PC-3 (cell line): Measurements from ENCODE around the gene CABCOCO1. TPM values are rescaled to one million over a fixed set of nuclear protein-coding genes. Genes with fewer than 3 reads are reported as not detected.

Source experiments
- ATAC-seq: fragments of 200-7000 bp; cut with Tn5 transposase; 2 replicates; pipeline ENCODE4 v1.9.1; 2020; ENCODE audit warnings: mild to moderate bottlenecking, moderate library complexity
- BruUV-seq: library from RNA; stranded (reverse); fragments of 400-500 nt; replicated peaks from 2 replicates; lab custom pipeline; 2021; lab: Mats Ljungman, UMichigan
- CTCF ChIA-PET: fragments of 300-600 bp; sonication (Branson Sonifier 250); formaldehyde crosslinking; loops from one replicate; lab custom pipeline; 2022; ENCODE audit warnings: antibody characterized with exemption; lab: Charles Lee
- POLR2A ChIA-PET: fragments of 300-600 bp; sonication (Branson Sonifier 250); formaldehyde crosslinking; loops from one replicate; lab custom pipeline; 2022; ENCODE audit warnings: antibody characterized with exemption; ENCODE audit not compliant: unreplicated experiment; lab: Charles Lee
- DNase-seq: peaks from one replicate; pipeline ENCODE4 v3.0.0-alpha.2; 2015
- H2AFZ ChIP-seq: fragments of 300-600 bp; sonication (generic); 2 replicates; pipeline ENCODE4 v1.6.0; 2016; ENCODE audit warnings: antibody characterized with exemption, low read length
- H3F3A ChIP-seq: fragments of 300-600 bp; sonication (generic); one replicate; pipeline ENCODE4 v1.6.0; 2017; ENCODE audit warnings: antibody characterized with exemption, low read length, control low read depth, mild to moderate bottlenecking; ENCODE audit not compliant: unreplicated experiment
- H3K27ac ChIP-seq: fragments of 300-600 bp; sonication (generic); 2 replicates; pipeline ENCODE4 v1.5.1; 2016; ENCODE audit warnings: mild to moderate bottlenecking, low read length
- H3K27me3 ChIP-seq: fragments of 300-600 bp; sonication (generic); 2 replicates; pipeline ENCODE4 v1.6.1; 2016; ENCODE audit warnings: low read length, mixed read lengths
- H3K36me3 ChIP-seq: fragments of 300-600 bp; sonication (generic); 2 replicates; pipeline ENCODE4 v1.6.1; 2016; ENCODE audit warnings: low read depth, mixed run types, low read length, mixed read lengths
- H3K4me1 ChIP-seq: fragments of 300-600 bp; sonication (generic); 2 replicates; pipeline ENCODE4 v1.5.1; 2016; ENCODE audit warnings: low read length; ENCODE audit not compliant: insufficient read depth
- H3K4me2 ChIP-seq: fragments of 300-600 bp; sonication (generic); 2 replicates; pipeline ENCODE4 v1.6.0; 2016; ENCODE audit warnings: low read length
- H3K4me3 ChIP-seq: fragments of 300-600 bp; sonication (generic); 2 replicates; pipeline ENCODE4 v1.5.1; 2016; ENCODE audit warnings: mild to moderate bottlenecking, low read length, mixed read lengths
- H3K79me2 ChIP-seq: fragments of 300-600 bp; sonication (generic); 2 replicates; pipeline ENCODE4 v1.6.1; 2017; ENCODE audit warnings: low read length, mixed read lengths
- H3K9ac ChIP-seq: fragments of 300-600 bp; sonication (generic); 2 replicates; pipeline ENCODE4 v1.6.0; 2016; ENCODE audit warnings: mild to moderate bottlenecking, low read length
- H3K9me2 ChIP-seq: fragments of 300-600 bp; sonication (generic); replicated peaks from 2 replicates; pipeline ENCODE4 v1.6.1; 2016; ENCODE audit warnings: mixed run types, low read length, mixed read lengths
- H3K9me3 ChIP-seq: fragments of 300-600 bp; sonication (generic); 2 replicates; pipeline ENCODE4 v1.6.1; 2016; ENCODE audit warnings: low read length, mixed read lengths
- H4K20me1 ChIP-seq: fragments of 300-600 bp; sonication (generic); 2 replicates; pipeline ENCODE4 v1.6.1; 2016; ENCODE audit warnings: low read length, mixed read lengths
- EZH2 ChIP-seq: fragments of 300-600 bp; sonication (generic); IDR thresholded peaks from one replicate; pipeline ENCODE4 v1.6.1; 2017; ENCODE audit warnings: antibody characterized with exemption, mild to moderate bottlenecking, low read length; ENCODE audit not compliant: unreplicated experiment
- EZH2phosphoT487 ChIP-seq: fragments of 300-600 bp; sonication (generic); IDR thresholded peaks from 2 replicates; pipeline ENCODE4 v1.6.1; 2018; ENCODE audit warnings: mild to moderate bottlenecking, antibody characterized with exemption, low read length, borderline replicate concordance
- intact Hi-C: fragments of 100-400 bp; cut with micrococcal nuclease; formaldehyde crosslinking; loops from 2 replicates; pipeline ENCODE4 v1.9.0; 2023
- total RNA-seq: library from RNA; depleted of rRNA; stranded (reverse); fragments of >200 nt; gene quantifications from 2 replicates; pipeline ENCODE4 v1.2.3, GENCODE V29; 2014
- TF ChIP-seq, protein P1 (sequence below): fragments of 300-600 bp; sonication (generic); conservative IDR thresholded peaks from 2 replicates; pipeline ENCODE4 v1.5.1; 2017; ENCODE audit warnings: antibody characterized with exemption, low read depth, mild to moderate bottlenecking, low read length

Gene CABCOCO1
- total RNA-seq, 1 experiment from 2014 or later: not detected

DNA sequence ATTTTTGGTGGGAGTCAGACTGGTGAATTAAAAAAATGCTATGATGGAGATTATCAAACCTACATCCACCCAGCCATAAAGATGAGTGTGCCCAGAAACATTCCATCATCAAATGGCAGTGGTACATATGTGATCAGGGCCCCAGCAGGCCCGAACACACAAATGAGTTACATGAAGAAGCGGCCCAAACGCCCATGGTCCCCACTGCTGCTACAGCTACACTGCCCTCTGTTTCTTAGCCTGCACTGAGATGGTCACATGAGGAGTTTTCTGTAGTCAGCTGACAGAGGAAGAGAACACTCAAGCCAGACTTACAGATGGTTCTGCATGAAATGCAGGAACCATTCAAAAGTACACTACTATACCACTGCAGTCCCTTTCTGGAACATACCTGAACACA, 142.4 kb downstream of the CABCOCO1 start:
- no peak overlapping the region for H3K4me2 ChIP-seq
- POLR2A ChIA-PET: no interaction called here
- H3K27ac ChIP-seq: no peak overlapping the region
- H3K9ac ChIP-seq: no peak overlapping the region
- no peaks in the 10 kb centered on the region for H3K79me2 ChIP-seq
- H4K20me1 ChIP-seq: no peaks in the 10 kb centered on the region
- peaks cover 13% of the 10 kb centered on the region; the same call in 1 of the 2 replicates for H3K9me2 ChIP-seq
- ATAC-seq: no peak; the same call in 1 of the 2 replicates
- H3K4me3 ChIP-seq: no peak overlapping the region
- H3K4me1 ChIP-seq: peaks cover 8% of the 10 kb centered on the region
- DNase-seq: no peak
- H2AFZ ChIP-seq: no peak overlapping the region
- no TSS peak for BruUV-seq
- intact Hi-C loops: no loop called here
- no peaks in the 10 kb centered on the region for H3K27me3 ChIP-seq
- no peaks in the 10 kb centered on the region for H3F3A ChIP-seq
- H3K9me3 ChIP-seq: no peaks in the 10 kb centered on the region
- CTCF ChIA-PET: no interaction called here
- no peak for TF ChIP-seq EZH2phosphoT487
- no peaks in the 10 kb centered on the region for H3K36me3 ChIP-seq

DNA sequence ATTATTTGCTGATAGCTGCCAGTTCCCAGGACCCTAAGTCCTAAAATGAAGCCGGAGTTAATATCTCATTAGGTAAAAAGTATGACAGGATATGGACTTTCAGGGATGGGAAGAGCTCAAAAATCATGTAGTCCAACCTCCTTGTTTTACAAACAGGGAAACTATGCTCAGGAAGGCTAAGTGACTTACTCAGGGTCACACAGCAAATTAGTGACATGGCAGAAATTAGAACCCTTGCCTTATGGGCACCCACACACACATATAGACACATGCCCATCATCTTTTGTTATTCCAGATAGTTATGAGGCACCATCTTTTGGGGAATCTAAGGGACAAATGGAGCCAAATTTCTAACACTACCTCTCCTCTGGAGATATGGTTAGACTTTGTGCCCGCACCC, 147.5 kb downstream of the CABCOCO1 start:
- H4K20me1 ChIP-seq: no peaks in the 10 kb centered on the region
- H3K4me1 ChIP-seq: peaks cover 4% of the 10 kb centered on the region; the same call in 1 of the 2 replicates
- ATAC-seq: no peak
- no peaks in the 10 kb centered on the region for H3K9me3 ChIP-seq
- intact Hi-C loops: no loop called here
- TF ChIP-seq EZH2: no peak
- TF ChIP-seq, protein P1, sequence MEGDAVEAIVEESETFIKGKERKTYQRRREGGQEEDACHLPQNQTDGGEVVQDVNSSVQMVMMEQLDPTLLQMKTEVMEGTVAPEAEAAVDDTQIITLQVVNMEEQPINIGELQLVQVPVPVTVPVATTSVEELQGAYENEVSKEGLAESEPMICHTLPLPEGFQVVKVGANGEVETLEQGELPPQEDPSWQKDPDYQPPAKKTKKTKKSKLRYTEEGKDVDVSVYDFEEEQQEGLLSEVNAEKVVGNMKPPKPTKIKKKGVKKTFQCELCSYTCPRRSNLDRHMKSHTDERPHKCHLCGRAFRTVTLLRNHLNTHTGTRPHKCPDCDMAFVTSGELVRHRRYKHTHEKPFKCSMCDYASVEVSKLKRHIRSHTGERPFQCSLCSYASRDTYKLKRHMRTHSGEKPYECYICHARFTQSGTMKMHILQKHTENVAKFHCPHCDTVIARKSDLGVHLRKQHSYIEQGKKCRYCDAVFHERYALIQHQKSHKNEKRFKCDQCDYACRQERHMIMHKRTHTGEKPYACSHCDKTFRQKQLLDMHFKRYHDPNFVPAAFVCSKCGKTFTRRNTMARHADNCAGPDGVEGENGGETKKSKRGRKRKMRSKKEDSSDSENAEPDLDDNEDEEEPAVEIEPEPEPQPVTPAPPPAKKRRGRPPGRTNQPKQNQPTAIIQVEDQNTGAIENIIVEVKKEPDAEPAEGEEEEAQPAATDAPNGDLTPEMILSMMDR: no peak
- TF ChIP-seq EZH2phosphoT487: no peak
- no peaks in the 10 kb centered on the region for H3K79me2 ChIP-seq
- H3K4me3 ChIP-seq: no peak overlapping the region
- 0 out of 2 replicates have a peak, but pooled peaks cover 5% of the 10 kb centered on the region for H3K9me2 ChIP-seq
- DNase-seq: no peak
- ChIA-PET POLR2A (no interaction called here), CTCF (no interaction called here)
- H3K27ac ChIP-seq: no peak overlapping the region
- H3K36me3 ChIP-seq: no peaks in the 10 kb centered on the region
- H3K27me3 ChIP-seq: no peaks in the 10 kb centered on the region
- no peak overlapping the region for H2AFZ ChIP-seq
- no peak overlapping the region for H3K4me2 ChIP-seq
- BruUV-seq: no TSS peak
- no peaks in the 10 kb centered on the region for H3F3A ChIP-seq
- H3K9ac ChIP-seq: no peak overlapping the region

DNA sequence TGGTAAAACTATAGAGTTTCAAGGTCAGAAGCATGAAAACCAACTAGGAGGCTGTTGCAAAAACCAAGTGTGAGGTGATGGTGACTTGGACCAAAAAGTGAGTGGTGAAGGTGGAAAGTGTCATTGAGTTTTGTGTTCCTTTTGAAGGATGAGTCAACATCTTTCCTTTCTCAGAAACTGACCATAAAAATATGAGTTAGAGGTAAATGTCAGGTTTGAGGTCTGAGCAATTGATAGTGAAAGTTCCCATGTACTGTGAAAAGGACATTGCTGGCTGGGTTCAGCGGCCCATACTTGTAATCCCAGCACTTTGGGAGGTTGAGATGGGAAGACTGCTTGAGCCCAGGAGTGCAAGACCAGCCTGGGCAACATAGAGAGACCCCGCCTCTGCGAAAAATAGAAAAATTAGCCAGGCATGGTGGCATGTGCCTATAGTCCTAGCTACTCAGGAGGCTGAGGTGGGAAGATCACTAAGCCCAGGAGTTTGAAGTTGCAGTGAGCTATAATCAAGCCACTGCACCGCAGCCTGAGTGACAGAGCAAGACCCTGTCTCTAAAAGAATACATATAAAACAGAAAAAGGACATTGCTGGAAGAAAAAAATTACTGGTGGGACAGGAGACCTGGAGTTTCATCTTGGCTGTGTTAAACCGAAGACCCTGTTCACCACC, 149.5 kb downstream of the CABCOCO1 start:
- H3K79me2 ChIP-seq: no peaks in the 10 kb centered on the region
- POLR2A ChIA-PET: interaction anchor here (0.6 kb wide), 1 partner anchor 216 kb away, joined by 3 read pairs; no protein-coding TSS in a partner anchor
- H3K27ac ChIP-seq: no peak overlapping the region
- H3K27me3 ChIP-seq: no peaks in the 10 kb centered on the region
- H3K4me3 ChIP-seq: no peak overlapping the region
- DNase-seq (peak; percentile 68), ATAC-seq (peak; percentile 76)
- H3K4me1 ChIP-seq: peaks cover 4% of the 10 kb centered on the region; the same call in 1 of the 2 replicates
- H3K36me3 ChIP-seq: no peaks in the 10 kb centered on the region
- TF ChIP-seq EZH2 (no peak), EZH2phosphoT487 (no peak)
- TF ChIP-seq, protein P1: no peak
- H2AFZ ChIP-seq: no peak overlapping the region
- BruUV-seq: no TSS peak
- no peaks in the 10 kb centered on the region for H3K9me3 ChIP-seq
- intact Hi-C loops: no loop called here
- CTCF ChIA-PET: no interaction called here
- H3K9me2 ChIP-seq: 0 out of 2 replicates have a peak, but pooled peaks cover 5% of the 10 kb centered on the region
- H3F3A ChIP-seq: no peaks in the 10 kb centered on the region
- H3K4me2 ChIP-seq: no peak overlapping the region
- H3K9ac ChIP-seq: no peak overlapping the region
- H4K20me1 ChIP-seq: no peaks in the 10 kb centered on the region
